Measurements from ENCODE around the gene SEC16A.

Gene SEC16A

DNA sequence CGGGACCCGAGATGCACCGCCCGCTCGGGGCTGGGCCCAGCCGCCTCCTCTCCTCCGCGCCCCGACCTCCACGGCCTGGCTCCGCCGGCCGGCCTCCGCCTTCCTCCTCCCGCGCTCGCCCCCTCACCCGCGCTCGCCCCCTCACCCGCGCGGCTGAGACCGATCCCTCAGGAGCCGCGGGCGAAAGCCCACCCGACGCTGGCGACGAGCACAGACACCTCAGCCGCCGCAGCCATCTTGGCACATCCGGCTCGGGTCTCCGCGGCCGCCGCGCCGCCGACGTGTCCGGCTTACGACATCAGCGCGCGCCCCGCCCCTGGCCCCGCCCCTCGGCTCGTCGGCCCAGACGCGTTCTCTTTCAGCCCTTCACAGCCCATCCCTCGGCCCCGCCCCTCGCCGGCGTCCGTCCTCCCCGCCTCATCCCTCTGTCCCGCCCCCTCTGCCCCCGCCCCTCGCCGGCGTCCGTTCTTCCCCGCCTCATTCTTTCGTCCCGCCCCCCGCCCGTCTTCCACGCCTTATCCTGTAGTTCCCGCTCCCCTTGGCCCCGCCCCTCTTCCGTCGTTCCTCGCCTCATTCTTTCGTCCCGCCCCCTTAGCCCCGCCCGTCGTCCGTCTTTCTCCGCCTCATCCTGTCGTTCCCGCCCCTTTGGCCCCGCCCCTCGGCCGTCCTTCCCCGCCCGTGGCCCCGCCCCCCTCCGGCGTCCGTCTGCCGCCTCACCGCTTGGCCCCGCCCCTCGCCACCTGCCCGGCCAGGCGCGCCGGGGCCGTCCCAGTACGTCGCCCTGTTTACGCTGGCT is at the start of gene SEC16A:
SEC16A (minus strand) TSS at position 248 of the 796 bp plus-strand sequence. CDS start 5,425 bp downstream, outside the sequence.
- TF ChIP-seq GATA2 (IDR thresholded peaks at IDR 0.05; ENCODE audit: low read depth, low read length) (no peak), GATA3 (IDR thresholded peaks at IDR 0.05; ENCODE audit: low read depth, low read length) (no peak)

DNA sequence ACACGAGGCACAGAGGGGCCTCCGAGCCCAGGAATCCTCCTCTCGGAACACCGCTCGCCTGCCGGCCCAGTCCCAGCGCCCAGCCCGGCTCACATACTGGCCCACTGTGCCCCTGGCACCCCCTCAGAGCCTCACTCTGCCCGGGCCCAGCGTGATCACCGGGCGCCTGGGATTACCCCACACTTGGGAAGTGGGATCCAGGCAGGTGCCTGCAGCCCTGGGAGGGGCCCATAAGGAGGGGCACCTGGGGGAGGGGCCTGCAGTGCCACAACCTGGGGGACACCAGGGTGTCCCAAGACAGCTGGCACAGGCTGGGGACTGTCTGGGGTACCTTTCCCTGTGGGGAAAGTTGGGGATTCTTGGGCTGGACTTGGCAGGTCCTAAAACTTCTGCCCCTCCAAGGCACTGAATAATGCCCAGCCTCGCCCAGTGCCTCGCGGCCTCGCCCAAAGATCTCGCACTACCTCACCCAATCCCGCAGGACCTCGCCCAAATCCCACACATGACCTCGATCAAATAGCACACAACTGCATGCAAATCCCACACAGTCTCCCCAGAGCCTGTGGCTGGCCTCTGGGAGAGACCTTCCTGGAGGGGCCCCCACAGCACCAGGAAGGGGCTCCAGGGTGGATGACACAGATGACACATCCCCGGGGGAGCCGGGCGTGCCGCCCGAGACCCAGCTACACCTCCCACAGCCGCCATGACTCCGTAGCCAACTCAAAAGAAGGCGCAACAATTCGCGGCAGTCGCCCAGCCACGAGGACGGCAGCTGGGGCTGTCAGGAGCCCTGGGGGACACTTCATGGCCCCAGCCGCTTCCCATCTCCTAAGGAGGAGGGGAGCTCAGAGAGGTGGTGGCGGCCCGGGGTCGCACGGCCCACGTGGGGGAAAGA is 49.3 kb upstream of the SEC16A start:
- TF ChIP-seq GATA3 (IDR thresholded peaks at IDR 0.05; ENCODE audit: low read depth, low read length) (no peak), GATA2 (IDR thresholded peaks at IDR 0.05; ENCODE audit: low read depth, low read length) (no peak)

- TF ChIP-seq GATA3 (IDR thresholded peaks at IDR 0.05; ENCODE audit: low read depth, low read length) (no peak), GATA2 (IDR thresholded peaks at IDR 0.05; ENCODE audit: low read depth, low read length) (no peak)
These were observed 48.5 kb upstream of the SEC16A start for GRCh38 chr9:136531186-136531903.

- TF ChIP-seq GATA3 (IDR thresholded peaks at IDR 0.05; ENCODE audit: low read depth, low read length) (no peak), GATA2 (IDR thresholded peaks at IDR 0.05; ENCODE audit: low read depth, low read length) (no peak)
These were observed 47.7 kb upstream of the SEC16A start for GRCh38 chr9:136530461-136531089.

DNA sequence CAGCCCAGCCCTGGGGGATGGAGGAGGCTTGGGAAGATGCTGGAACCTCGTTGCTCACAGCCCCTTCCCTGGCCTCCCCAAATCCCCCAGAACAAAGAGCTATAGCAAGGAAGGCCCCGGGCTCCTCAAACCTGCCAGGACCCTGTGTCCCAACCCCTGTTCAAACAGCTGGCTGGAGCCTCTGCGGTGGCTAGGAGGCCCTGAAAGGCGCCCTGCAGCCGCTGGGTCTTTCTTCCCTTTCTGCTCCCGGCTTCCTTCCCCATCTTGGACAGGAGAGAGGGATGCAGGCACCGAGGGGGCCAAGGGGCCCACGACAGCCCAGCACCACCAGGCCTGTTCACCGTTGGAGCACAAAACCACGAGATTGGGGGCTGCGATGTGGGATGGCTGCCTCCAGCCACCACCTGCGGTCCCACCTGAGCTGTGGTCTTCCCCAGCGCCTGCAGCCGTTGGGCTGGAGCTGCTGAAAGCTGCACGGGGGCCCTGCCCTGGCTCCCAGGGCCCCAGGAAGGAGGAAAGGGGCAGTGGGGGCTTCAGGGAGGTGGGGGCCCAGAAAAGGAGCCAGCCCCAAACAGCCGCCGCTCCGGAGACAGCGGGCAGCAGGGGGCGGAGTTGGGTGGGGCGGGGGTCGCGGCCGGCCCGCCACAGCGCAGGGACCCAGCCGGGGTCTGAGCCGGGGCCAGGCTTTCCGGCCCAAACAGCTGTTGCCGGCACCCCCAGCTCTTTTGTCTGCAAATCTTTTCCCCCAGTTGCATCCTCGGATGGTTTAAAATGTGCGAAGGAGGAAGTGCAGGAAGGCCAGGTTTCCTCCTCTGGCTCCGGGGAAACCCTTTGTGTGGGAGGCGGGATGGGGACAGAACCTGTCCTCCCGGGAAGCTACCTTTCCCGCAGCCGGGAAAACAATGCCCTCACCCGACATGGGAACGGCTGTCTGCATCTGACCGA is 46.9 kb upstream of the SEC16A start:
- TF ChIP-seq GATA3 (IDR thresholded peaks at IDR 0.05; ENCODE audit: low read depth, low read length) (no peak), GATA2 (IDR thresholded peaks at IDR 0.05; ENCODE audit: low read depth, low read length) (no peak)

DNA sequence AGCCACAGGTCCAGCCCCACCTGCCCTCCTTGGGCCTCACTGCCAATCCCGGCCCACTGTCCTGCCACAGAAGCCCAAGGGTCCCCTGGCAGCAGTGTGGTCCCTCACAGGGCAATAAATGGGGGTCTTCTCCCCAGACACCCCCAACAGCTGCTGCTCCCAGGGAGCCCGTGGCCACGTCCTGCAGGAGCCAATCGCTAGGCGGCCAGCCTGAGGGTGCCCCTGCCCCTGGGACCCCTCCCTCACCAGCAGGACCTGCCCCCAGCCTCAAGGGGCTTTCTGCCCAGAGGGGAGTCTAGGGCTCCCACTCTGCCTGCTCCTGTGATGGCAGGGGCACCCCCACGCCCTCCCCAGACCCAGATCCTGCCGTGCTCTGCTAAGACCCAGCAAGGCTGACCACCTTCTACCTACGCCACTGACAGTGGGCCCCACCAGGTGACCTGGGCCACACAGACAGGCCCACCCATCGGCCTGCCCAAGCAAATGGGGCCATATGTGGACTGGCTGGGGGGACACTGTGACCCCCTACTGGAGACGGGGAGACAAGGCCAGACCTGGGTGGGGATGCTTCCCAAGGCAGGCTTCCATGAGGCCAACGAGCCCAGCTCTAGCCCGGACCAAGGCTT is 46.0 kb upstream of the SEC16A start:
- TF ChIP-seq GATA3 (IDR thresholded peaks at IDR 0.05; ENCODE audit: low read depth, low read length): no peak
- TF ChIP-seq GATA2 (IDR thresholded peaks at IDR 0.05; ENCODE audit: low read depth, low read length): no peak

GRCh38 chr9:136527721-136528710 is 45.2 kb upstream of the SEC16A start:
- no peak for TF ChIP-seq GATA3 (IDR thresholded peaks at IDR 0.05; ENCODE audit: low read depth, low read length)
- TF ChIP-seq GATA2 (IDR thresholded peaks at IDR 0.05; ENCODE audit: low read depth, low read length): no peak

DNA sequence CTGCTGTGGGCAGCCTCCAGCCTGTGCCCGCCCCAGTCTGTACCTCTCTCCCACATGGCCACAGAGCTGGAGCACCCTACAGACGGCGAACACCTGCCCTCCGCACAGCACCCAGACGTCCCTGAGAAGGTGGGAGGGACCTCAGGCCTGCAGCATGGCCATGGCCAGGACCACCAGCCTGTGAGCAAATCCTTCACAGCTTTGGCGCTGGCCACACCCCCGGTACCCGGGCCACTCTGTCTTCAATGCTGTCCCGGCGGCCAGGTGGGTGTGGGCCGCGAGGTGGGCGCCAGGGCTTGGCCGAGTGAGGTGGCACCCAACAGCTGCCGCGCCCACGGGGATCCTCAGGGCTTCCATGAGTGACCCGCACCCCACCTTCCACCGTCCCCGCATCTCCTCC is 44.3 kb upstream of the SEC16A start:
- TF ChIP-seq GATA3 (IDR thresholded peaks at IDR 0.05; ENCODE audit: low read depth, low read length) (no peak), GATA2 (IDR thresholded peaks at IDR 0.05; ENCODE audit: low read depth, low read length) (no peak)

GRCh38 chr9:136526625-136527066 is 43.8 kb upstream of the SEC16A start:
- no peak for TF ChIP-seq GATA2 (IDR thresholded peaks at IDR 0.05; ENCODE audit: low read depth, low read length)
- no peak for TF ChIP-seq GATA3 (IDR thresholded peaks at IDR 0.05; ENCODE audit: low read depth, low read length)

DNA sequence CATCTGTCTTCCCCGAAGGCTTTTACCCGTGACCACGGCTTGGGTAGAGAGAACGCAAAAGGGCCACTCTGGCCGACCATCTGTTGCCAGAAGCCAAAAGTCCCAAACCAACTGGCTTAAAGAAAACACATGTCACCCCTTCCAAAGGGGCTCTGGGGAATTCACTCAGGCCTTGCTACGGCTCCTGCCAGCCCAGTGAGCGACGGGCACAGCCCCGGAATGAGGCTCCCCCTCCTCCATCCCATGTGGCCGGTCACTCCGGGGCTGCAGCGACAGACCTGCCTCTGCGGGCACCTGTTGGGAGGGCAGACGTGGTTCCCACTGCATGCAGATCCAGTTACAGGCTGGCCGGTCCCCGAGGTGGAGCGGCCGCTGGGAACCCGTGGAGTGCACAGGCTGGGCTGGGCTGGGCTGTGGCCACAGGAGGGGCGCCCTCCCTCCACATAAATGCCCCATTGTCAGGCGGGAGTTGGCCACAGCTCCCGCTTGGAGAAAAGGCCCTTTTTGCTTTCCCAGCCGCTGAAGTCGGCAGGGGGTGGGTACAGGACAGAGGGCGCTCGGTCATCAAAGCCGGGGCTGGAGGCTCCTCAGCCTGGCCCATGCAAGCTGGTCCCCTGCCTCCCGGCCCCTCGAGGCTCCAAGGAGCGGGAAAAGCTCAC is 43.1 kb upstream of the SEC16A start:
- TF ChIP-seq GATA2 (IDR thresholded peaks at IDR 0.05; ENCODE audit: low read depth, low read length): no peak
- no peak for TF ChIP-seq GATA3 (IDR thresholded peaks at IDR 0.05; ENCODE audit: low read depth, low read length)

DNA sequence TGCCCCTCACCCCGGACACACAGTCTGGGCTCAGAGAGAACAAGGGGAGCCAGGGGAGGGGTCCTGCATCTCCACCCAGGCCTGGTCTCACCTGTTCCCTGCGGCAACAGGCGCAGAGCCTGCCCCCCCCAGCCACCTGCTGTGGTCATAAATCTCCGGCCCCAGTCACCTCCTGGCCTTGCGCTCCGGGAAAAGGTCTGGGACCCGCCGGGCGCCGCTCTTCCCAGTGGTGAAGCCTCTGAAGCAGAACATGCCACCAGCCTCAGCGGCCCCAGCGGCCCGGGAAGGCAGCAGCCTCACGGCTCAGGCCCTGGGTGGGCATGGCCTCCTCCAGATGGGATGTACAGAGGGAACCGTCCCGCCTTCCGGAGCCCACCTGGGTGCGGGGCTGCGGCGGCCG is 42.4 kb upstream of the SEC16A start:
- TF ChIP-seq GATA2 (IDR thresholded peaks at IDR 0.05; ENCODE audit: low read depth, low read length) (no peak), GATA3 (IDR thresholded peaks at IDR 0.05; ENCODE audit: low read depth, low read length) (no peak)

Data from SH-SY5Y (cell line).